Vagina (tissue), 2 donors: Measurements from ENCODE around the gene MED12L.
"Not testable (repeated sequence)": the region's sequence is repeated elsewhere in the genome, so short reads cannot be mapped to it uniquely, and the experiment has no call there.

Experiments
- POLR2A ChIP-seq, 2 donors: fragments of 450-650 bp; IDR thresholded peaks; one replicate each; pipeline ENCODE4 v1.6.1; 2017; ENCODE audit warnings: antibody characterized with exemption in 2 of 2, mild to moderate bottlenecking in 2 of 2, moderate library complexity in 2 of 2
- POLR2AphosphoS5 ChIP-seq, 2 donors: sonication (generic); formaldehyde crosslinking; IDR thresholded peaks; one replicate each; pipeline ENCODE4 v1.9.0; 2017; ENCODE audit warnings: antibody characterized with exemption in 2 of 2, mild to moderate bottlenecking in 2 of 2, low read depth in 1 of 2; ENCODE audit not compliant: insufficient read depth in 1 of 2
- TF ChIP-seq, protein P1 (sequence below), 3 experiments: fragments of 450-650 bp in 2 of 3; fragments of 200-600 bp in 1 of 3; sonication (generic) in 1 of 3; IDR thresholded peaks; one replicate each; pipeline ENCODE4 v1.5.1; 2017 to 2019; ENCODE audit warnings: antibody characterized with exemption in 3 of 3, mild to moderate bottlenecking in 2 of 3, moderate library complexity in 2 of 3

DNA sequence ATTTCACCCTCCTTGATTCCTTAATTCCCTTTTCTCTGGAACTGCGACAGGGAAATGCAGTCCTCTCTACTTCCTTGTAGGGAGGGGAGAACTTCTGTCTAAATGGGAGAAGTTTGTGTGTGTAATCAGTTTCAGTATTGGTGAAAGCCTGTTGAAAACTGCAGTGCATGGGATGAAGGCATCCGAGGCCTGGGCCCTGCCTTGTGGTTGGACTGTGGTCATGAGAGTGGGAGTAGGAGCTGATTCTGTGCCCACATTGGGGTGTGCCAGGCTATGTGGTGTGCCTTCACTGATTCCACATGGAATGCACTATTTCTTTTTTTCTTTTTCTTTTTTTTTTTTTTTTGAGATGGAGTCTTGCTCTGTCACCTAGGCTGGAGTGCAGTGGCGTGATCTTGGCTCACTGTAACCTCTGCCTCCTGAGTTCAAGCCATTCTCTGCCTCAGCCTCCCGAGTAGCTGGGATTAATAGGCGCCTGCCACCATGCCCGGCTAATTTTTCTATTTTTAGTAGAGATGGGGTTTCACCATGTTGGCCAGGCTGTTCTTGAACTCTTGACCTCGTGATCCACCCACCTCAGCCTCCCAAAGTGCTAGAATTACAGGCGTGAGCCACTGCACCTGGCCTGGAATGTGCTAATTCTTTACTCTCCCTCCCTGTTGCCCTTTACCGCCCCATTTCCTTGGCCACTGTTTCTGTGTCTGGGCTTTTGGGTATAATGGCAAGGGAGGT, 84.7 kb downstream of the MED12L start:
- TF ChIP-seq, protein P1, sequence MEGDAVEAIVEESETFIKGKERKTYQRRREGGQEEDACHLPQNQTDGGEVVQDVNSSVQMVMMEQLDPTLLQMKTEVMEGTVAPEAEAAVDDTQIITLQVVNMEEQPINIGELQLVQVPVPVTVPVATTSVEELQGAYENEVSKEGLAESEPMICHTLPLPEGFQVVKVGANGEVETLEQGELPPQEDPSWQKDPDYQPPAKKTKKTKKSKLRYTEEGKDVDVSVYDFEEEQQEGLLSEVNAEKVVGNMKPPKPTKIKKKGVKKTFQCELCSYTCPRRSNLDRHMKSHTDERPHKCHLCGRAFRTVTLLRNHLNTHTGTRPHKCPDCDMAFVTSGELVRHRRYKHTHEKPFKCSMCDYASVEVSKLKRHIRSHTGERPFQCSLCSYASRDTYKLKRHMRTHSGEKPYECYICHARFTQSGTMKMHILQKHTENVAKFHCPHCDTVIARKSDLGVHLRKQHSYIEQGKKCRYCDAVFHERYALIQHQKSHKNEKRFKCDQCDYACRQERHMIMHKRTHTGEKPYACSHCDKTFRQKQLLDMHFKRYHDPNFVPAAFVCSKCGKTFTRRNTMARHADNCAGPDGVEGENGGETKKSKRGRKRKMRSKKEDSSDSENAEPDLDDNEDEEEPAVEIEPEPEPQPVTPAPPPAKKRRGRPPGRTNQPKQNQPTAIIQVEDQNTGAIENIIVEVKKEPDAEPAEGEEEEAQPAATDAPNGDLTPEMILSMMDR (IDR thresholded peaks at IDR 0.05) = not testable (repeated sequence)
- not testable (repeated sequence) for TF ChIP-seq POLR2AphosphoS5 (IDR thresholded peaks at IDR 0.05; ENCODE audit: insufficient read depth in 1 of 2, low read depth in 1 of 2); POLR2A (IDR thresholded peaks at IDR 0.05)
